HG03108 (cell line): ENCODE measurements around the gene SBNO2.

Experiments
- ATAC-seq: cut with Tn5 transposase; IDR thresholded peaks from one replicate; pipeline ENCODE4 v1.9.1; 2021; ENCODE audit warnings: moderate library complexity; ENCODE audit not compliant: unreplicated experiment

SBNO2 gene

DNA sequence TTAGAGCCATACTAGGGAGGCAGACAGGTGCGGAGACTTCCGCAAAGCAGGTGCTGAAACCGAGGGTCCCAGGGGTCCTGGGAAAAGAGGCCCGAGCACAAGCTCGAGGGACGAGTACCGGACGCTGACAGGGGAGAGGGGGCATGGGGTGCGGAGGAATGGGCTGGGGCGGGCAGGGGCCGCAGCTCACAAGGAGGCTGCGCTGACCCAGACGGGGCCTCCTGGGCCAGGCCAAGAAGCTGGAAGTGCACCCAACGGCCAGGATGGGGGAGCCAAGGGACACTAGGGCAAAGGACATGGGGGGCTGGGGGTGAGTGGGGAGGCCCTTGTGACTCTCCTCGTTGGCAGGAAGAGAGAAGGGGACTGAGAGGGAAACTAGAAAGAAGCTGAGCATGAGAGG lies 80.7 kb downstream of the SBNO2 start:
- no peak for ATAC-seq

DNA sequence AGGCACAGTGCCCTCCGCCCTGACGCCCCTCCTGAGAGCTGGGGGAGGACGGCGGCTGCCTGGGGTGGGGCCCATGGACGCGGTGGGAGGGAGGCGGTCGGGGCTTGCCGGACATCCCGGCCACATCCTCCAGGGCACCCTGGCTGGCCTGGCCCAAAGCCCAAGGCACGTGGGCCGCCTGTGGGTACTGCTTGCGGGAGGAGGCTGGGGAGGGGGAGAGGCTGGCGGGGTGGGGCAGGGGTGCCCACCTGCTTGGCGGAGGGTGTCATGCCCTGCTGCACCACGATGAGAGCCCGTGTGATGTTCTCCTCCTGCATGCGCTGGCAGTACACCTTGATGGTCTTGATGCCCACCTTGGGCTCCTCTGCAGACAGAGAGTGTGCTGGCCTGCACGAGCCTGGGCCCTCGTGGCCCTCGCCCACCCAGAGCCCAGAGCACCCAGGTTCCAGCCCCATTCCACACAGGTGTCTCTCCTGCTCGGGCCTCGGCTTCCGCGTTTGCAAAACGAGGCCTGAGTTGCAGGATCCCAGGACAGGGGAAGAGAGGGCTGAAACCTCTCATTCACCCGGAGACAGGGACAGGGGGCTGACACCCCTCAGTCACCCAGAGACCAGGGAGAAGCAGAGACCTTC lies 82.4 kb downstream of the SBNO2 start:
- no peak for ATAC-seq

DNA sequence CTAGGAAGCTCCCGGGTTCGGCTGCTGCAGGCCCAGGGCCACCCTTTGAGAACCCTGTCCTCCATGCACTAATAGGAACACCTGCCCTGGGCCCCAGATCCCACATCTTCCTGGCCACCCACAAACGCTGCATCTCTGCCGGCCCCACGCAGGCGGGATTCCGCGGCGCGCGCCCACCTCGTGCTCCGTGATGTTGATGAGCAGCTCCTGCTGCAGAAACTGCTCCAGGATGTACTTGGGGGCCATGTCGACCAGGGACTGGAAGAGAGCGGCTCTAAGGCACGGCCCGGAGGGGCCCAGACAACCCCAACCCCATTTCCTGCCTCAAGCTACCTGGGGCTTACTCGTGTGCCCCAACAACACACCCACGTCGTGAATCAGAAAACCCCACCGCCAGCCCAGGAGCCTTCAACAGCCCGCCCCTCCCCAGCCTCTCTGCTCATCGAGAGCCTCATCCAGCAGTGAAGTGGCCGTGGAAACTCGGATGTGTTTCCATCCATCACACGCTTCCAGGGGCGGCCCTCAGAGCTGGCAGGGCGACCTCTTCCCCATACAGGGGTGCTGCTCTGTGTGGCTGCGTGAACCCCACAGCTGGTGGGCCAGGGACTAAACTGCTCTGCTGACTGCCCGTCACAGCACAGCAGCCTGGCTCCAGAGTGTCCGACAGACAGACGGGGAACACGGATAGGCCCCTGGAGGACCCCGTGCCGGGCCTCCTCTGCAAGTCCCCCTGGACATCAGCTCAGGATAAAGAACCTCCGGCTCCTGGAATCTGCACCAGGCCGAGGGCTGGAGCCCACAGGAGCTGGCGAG lies 83.1 kb downstream of the SBNO2 start:
- no peak for ATAC-seq

DNA sequence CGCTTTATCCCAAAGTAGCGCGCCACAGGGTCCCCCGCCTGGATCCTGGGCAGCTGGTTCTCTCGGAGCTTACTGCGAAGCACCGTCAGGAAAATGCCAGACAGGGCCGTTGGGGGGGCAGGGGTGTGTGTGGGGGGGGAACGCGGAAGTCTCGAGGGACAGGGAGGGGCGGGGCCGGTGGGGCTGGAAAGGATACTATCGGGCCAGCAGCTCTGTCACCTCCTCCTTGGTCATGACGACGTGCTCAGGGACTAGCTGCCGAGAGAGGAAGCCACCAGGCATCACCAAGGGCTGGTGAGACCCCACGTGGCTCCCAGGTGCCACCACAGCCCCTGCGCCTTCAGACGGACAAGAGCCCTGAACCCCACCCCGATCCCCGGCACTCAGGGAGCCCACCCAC lies 84.2 kb downstream of the SBNO2 start:
- no peak for ATAC-seq

DNA sequence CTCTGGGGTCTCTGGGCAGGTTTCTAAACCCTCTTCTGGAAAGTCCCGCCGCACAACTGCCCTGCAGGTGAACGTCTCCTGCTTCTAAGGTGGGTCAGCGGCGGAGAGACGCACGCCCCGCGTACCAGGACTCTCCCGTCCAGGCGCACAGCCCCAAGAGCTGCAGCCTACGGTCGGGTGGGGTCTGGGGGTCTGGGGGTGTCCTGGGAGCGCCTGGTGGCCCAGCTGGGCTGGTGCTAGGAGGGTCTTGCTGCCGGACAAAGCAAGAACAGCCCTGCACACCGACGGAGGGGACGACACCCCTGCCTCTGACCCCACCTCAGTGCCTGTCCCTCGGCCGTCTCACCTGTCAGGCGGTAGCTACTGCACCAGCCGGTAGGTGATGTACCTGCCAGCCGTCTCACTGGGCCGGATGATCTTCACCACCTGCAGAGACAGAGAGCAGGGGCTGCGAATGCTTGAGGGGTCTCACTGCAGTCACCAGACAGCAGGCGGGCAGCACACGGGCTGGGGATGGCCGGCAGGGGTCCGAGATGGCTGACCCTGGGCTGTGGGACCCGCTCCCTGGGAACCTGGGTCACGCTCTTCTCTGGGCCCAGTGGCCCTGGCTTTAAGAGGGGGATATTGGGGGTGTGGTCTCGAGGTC lies 84.8 kb downstream of the SBNO2 start:
- no peak for ATAC-seq

DNA sequence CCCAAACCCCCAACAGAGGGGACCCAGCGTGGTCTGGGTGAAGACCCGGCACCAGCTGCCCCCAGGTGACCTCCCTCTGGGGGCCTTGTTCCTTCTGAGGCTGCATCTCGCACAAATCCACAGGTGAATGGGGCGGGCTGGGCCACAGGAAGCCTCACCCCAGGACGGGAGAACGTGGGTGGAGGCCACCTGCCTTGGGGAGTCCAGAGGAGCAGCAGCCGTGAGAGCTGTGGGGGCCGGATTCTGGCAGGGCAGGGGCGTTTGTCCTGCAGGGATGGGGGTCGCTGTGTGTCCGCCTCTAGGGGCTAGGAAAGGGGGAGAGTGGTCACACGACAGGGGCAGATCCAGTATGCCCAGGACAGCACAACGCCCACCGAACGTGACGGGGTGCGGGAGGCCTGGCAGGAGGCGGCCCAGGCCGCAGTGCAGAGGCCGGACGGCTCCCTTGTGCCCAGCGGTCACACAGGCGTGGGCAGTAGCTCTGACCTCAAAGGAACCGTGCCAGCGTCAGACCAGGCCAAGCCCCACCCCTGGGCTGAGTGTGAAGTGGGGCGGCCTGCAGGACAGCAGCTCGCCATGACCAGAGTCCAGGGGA lies 85.6 kb downstream of the SBNO2 start:
- no peak for ATAC-seq

DNA sequence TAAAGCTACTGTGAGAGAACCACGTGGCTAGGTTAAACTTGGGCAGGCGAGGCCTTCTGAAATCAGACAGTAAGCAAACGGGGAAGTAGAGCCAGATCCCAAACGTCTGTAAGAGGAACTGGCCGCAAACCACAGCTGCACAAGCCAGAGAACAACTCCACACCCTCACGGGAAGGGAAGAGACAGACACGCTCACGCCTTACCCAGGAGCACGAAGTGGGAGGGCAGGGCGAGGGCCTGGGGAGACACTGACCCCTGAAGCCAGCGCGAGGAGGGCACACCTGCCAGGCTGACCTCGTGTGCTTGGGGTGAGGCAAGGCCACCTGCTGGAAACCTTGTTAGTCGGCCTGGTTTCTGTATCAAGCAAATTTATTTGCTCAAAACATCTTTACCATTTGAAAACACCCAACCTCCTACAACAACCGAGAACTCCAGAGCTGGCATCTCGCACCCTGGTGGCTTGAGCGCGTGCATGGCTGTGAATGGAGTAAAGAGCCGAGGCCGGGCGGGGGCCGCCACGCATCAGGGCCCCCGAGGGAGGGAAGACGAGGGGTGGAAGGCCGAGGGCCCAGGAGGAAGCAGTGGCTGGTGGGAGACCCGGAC lies 86.2 kb downstream of the SBNO2 start:
- ATAC-seq = no peak

DNA sequence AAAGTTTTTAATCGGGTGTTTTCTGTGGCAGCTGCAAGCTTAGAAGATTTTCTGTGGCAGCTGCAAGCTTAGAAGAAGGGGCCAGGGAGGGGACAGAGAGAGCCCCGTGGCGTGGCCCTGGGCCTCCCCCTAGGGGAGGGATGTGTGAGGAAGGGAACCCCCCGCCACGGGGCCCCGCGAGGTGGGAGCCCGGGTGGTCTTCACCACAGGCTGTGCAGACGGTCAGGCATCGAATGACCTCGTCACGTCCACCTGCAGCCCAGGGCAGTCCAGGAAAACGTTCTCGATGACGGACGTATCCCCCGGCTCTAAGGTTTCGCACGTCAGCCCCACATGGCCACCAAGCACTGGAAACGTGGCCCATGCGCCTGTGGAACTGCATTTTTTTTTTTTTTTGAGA lies 87.5 kb downstream of the SBNO2 start:
- ATAC-seq = no peak

DNA sequence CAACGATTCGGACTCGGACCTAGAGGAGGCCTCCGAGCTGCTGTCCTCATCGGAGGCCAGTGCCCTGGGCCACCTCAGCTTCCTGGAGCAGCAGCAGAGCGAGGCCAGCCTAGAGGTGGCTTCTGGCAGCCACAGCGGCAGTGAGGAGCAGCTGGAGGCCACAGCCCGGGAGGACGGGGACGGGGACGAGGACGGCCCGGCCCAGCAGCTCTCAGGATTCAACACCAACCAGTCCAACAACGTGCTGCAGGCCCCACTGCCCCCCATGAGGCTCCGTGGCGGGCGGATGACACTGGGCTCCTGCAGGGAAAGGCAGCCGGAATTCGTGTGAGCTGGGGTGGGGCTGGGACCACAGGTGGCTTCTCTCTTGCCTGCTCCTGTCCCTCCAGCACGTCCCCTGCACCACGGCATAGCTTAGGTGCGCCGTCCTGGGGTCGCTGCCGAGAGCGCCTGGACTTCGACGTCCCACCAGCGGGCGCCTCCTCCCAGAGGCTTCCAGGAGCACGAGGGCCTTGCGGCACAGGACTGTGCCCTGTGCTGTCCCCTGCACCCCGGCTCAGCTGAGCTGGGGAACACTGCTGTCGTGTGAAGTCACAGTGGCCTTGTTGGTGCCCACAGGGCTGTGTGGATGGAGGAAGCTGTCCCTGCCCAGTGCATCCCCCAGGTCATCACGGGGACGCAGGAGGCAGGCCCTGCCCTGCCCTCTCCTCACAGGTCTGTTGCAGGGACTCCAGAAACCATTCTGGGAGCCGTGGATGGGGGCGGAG lies 88.2 kb downstream of the SBNO2 start:
- ATAC-seq = no peak

DNA sequence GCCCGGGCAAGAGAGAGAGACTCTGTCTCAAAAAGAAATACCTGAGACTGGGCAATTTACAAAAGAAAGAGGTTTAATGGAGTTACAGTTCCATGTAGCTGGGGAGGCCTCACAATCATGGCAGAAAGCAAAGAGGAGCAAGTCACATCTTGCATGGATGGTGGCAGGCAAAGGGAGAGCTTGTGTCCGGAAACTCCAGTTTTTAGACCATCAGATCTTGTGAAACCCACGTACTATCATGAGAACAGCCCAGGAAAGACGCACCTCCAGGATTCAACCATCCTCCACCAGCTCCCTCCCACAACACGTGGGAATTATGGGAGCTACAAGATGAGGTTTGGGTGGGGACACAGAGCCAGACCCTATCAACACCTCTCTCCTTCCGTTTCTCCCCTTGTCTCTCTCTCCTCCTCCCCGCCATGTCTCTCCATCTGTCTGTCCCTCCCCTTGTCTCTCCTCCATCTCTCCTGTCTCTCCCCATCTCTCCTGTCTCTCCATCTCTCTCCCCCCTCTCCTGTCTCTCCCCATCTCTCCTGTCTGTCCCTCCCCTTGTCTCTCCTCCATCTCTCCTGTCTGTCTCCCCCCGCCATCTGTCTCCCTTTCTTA lies 88.9 kb downstream of the SBNO2 start:
- ATAC-seq = no peak

DNA sequence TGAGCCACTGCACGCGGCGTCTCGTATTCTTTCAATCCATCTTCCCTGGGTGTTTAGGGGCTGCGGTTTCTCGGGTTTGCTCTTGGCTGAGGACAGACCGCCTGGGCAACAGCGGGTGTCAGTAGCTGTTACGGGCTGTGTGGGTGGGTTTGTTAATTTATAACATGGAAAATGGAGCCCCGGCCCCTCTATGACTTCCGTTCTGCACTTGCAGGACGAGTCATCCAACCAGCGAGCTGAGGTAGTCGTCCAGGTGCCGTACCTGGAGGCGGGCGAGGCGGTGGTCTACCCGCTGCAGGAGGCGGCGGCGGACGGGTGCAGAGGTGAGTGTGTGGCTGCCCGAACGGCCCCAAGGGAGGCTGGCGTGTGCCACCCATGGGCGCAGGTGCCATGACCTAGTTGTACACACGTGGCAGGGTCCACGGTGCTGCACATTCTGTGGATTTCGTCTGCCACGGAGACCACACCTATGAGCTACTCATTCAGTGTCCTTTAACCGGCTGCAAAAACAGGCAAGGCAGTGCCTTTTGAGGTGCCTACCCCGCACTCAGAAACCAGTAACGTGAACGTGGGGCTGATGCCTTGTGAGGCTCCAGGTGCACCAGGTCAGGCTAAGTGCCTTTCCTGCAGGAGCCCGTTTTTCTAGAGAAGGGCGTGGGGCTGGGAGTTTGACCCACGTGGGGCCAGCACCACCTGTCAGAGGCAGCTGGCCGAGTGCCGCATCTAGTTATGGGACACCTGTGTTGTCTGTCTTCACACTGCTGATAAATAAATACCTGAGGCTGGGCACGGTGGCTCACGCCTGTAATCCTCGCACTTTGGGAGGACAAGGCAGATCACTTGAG lies 89.8 kb downstream of the SBNO2 start:
- ATAC-seq = no peak

DNA sequence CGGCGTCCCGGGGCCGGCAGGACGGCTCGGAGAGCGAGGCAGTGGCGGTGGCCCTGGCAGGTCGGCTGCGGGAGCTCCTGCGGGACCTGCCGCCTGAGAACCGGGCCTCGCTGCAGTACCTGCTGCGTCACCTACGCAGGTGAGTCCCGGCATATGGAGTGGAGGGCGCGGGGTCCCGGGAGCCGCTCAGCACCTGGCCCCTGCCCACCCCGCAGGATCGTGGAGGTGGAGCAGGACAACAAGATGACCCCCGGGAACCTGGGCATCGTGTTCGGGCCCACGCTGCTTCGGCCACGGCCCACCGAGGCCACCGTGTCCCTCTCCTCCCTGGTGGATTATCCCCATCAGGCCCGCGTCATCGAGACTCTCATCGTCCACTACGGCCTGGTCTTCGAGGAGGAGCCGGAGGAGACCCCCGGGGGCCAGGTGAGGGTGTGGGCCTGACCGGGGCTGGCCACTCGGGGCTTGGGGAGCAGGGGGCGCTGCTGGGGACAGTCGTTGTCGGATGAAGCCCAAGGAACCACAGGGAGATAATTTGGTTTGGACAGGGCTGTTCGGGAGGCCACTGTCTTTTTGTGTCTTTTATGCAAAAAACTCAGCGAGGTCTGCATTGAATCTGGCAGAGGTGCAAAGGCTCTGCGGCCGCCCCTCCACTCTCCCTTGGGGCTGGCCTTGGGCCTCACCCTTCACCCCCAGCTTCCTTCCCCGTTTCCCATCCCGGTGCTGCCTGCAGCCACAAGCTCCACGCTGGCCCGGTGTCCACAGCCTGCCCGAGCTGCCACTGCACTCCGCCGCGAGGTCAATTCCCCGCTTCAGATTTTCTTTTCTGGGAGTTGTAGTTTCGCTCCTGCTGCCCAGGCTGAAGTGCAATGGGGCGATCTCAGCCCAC lies 90.9 kb downstream of the SBNO2 start:
- ATAC-seq = no peak

DNA sequence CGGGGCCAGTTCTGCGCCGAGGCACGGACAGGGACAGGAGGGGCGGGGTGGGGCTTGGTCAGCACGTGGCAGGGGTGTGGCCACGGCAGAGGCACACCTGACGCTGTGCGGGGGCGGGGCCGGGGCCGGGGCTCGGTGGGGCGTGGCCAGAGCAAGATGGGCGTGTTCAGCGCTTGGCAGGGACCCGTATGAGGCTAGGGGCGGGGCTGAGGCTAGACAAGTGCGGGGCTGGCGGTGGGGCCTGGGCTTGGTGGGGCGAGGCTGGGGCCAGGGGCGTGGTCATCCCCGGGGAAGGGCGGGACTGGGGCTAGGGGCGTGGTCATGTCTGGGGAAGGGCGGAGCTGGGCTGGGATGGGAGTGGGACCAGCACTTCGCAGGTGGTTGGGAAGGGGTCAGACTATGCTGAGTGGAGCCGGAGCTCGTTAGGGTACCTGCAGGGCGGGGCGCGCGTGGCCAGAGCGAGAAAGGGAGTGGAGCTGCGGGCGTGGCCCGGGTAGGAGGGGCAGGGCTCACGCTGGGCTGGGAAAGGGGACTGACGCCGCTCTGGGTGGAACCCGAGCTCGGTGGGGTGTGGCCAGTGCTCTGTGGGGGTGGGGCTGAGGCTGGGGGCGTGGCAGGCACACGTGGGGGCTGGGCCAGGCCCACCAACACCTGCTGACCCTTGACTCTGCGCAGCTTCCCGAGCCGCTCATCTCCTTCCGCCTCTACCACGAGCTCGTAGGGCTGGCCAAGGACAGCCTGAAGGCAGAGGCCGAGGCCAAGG lies 91.7 kb downstream of the SBNO2 start:
- ATAC-seq = no peak

DNA sequence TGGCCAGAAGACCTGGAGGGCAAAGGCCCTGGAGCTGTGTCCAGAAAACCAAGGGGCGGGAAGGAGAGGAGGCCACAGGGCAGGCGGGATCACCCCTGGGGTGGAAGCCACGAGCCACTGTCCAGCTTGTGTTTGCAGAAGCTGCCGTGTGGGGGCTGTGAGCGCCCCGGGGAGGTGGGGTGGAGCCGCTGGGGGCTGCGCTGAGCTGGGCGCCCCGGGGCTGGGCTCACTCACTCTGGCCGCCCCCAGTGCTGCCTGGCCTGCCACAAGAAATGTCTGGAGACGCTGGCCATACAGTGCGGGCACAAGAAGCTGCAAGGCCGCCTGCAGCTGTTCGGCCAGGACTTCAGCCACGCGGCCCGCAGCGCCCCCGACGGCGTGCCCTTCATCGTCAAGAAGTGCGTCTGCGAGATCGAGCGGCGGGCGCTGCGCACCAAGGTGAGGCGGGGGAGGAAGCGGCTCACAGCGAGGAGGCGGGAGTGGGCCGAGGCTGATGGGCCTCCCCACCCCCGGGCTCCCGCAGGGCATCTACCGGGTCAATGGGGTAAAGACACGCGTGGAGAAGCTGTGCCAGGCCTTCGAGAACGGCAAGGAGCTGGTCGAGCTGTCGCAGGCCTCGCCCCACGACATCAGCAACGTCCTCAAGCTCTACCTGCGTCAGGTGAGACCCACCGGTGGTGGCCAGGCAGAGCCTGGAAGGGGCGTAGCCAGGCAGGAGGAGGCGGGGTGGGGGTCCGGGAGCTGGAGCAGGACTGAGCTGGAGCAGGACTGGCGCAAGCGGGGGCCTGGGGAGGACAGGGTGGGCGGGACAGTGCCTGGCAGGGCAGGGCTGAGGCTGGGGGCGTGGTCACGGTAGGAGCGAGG lies 92.5 kb downstream of the SBNO2 start:
- ATAC-seq = no peak

DNA sequence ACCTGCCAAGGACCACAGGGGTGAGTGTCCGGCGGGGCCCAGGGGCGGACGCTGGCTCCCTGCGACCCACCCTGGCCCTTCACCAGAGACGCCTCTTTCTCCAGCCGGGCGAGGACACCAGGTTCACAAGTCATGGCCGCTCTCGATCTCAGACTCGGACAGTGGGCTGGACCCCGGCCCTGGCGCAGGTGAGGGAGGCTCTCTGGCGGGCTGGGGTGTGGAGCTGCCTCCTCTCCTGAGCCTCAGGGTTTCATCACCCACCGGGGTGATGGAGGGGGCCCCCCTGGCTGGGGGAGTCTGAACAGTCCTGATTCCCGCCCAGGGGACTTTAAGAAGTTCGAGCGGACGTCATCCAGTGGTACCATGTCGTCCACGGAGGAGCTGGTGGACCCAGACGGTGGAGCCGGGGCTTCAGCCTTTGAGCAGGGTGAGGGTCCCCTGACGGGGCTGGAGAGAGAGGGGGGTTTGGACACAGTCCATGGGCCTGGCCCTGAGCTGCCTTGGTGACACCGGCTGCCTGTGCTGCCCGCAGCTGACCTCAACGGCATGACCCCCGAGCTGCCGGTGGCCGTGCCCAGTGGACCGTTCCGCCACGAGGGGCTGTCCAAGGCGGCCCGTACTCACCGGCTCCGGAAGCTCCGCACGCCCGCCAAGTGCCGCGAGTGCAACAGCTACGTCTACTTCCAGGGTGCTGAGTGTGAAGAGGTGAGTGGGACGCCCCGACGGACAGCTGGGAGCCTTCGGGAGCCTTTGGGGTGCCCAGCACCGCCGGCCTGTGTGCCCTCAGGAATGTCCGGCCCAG lies 93.5 kb downstream of the SBNO2 start:
- no peak for ATAC-seq

DNA sequence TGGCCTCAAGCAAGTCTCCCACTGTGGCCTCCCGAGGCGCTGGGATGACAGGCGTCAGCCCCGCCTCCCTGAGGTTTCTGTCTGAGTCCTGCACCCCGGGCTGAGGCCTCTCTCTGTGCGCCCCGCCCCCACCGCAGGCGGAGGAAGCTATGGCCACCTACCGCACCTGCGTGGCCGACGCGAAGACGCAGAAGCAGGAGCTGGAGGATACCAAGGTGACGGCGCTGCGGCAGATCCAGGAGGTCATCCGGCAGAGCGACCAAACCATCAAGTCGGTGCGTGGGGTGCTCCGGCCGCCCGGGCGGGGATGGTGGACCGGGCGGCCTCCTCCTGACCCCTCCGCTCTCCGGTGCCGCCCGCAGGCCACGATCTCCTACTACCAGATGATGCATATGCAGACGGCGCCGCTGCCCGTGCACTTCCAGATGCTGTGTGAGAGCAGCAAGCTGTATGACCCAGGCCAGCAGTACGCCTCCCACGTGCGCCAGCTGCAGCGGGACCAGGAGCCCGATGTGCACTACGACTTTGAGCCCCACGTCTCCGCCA lies 94.4 kb downstream of the SBNO2 start:
- ATAC-seq = no peak
